GM18907 (cell line): Measurements from ENCODE around the gene RPH3AL.

Source experiments
- ATAC-seq: cut with Tn5 transposase; IDR thresholded peaks from one replicate; pipeline ENCODE4 v1.9.1; 2021; ENCODE audit warnings: mild to moderate bottlenecking, moderate library complexity; ENCODE audit not compliant: unreplicated experiment

RPH3AL gene

GRCh38 chr17:303168-303567 lies 49.4 kb downstream of the RPH3AL start:
- no peak for ATAC-seq

GRCh38 chr17:302300-302698 lies 50.3 kb downstream of the RPH3AL start:
- no peak for ATAC-seq

GRCh38 chr17:301681-302299 lies 50.8 kb downstream of the RPH3AL start:
- no peak for ATAC-seq

- ATAC-seq: no peak
Observed at GRCh38 chr17:300881-301280, 51.7 kb downstream of the RPH3AL start.

DNA sequence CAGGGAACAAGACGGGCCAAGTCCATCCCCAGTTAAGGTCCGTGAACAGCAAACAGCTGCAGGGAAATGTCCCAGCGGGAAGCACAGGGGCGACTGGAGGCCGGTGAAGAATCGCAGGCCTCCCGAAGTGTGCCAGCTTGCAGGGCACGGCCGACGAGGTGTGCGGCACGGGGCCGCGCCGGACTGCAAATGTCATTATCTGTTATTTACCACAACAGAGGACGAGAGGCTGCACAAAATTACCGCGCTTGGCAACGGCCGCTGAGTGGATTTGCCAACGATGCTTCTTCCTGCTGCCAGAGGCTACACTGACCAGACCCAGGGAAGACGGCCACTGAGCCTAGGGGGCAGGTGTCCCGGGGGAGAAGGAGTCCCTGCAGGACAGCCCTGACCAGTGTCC lies 53.1 kb downstream of the RPH3AL start:
- no peak for ATAC-seq

GRCh38 chr17:298791-299450 lies 53.7 kb downstream of the RPH3AL start:
- ATAC-seq: no peak

- ATAC-seq: no peak
Observed at GRCh38 chr17:297758-298157, 54.8 kb downstream of the RPH3AL start.

GRCh38 chr17:296906-297690 lies 55.5 kb downstream of the RPH3AL start:
- ATAC-seq: no peak

- ATAC-seq: no peak
Observed at GRCh38 chr17:296379-296778, 56.2 kb downstream of the RPH3AL start.

DNA sequence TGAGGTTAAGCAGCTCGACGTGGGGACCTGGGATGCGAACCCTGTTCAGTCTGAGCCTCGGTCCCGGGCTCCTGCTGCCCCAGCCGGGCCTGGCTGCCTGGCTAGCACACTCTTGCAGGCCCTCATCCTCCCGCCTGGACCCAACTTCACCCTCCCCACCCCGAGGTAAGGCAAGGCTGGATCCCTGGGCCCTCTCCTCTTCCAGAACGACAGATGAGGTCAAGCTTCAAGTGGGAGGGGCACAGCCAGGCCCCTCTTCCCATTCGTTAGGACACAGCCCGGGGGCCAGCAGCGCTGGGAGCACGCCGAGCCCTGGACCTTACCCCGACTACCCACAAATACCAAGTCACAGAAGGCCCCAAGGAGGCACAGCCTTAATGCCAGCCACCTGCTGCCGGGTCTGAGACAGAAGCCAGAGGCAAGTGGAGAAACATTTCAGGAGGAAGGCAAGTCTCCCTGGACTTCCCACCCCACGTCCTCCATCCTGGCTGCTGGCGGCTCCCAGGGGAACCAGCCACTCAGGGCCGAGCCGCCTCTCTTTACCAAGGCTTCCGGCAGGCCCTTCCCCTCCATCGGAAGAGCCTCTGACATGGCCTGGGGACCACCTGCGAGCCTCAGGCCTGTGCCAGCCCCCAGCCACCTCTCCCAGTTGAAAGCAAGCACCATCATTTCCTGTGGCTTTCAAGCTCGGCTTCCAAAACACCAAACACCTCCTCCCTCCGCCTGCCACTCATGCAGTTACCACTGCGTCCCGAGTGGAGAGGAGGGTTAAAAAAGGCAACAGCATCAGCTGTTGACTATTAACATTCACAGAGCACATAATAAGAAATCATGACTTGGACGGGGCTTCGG lies 59.9 kb downstream of the RPH3AL start:
- ATAC-seq: no peak

DNA sequence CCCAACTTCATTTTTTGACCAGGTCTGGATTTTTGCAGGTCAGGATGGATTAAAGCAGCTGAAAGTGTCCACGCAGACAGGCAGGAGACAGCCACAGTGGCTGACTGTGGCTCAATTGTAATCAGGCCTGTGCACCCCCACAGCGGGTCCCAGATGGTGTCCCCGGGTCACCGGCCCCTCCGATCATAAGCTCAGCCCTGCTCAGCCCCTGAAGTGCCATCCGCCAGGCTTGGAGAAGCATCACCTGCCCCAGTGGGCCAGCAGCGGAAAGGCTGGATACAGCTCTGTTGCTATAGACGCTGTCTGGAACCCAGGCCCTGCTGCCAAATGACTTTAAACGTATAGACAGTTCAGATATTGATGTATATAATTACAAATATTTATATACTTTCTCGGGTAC lies 60.6 kb downstream of the RPH3AL start:
- ATAC-seq: no peak

DNA sequence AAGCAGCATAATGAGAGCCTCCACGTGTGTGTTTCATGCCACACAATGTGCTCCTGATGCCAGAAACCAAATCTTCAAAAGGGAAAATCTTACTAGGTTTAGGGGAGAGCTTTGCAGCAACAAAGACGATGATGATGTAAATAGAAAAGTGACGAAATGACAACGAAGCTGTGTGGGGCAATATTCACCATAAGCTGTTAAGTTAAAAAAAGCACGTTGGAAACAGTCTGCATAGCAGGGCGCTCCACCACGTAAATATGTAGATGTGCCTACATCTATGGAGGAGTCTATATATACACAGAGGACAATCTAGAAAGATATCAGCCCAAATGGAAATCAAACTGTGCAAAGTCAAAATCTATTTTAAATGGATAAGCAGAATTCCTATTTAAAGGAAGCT lies 61.0 kb downstream of the RPH3AL start:
- ATAC-seq: no peak

DNA sequence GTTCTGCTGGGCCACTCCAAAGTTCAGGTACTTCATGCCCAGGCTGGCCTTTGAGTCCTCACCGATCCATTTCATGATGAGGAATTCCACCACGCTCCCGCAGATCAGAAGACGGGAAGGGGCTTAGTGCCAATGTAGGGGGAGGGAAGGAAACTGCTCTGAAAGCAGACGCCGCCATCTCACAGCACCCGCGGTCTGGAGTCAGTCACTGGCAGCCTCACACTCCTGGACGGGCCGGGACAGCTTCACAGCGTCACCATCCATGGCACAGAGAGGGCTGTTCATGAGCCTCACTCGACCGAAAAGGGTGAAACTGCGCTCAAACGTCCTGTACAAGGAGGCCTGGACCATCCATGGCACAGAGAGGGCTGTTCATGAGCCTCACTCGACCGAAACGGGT lies 62.0 kb downstream of the RPH3AL start:
- ATAC-seq: no peak

GRCh38 chr17:290121-290521 lies 62.5 kb downstream of the RPH3AL start:
- no peak for ATAC-seq

DNA sequence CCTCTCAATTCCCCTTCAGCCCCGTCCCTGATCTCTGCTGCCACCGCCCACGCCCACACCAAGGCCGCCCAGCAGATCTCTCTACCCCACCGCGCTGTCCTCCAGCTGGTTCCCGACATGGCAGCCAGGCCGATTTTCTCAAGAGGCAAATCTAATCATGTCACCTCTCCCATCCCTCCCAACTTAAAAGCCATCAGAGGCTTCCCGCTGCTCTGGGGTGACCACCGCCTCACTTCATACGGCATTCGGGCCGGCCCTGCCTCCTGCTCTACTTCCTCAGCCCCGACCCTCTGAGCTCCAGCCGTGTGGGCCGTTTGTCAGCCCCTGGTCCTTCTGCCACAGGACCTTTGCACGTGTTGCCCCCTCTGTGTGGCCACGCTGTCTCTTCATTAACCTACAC lies 63.2 kb downstream of the RPH3AL start:
- no peak for ATAC-seq

DNA sequence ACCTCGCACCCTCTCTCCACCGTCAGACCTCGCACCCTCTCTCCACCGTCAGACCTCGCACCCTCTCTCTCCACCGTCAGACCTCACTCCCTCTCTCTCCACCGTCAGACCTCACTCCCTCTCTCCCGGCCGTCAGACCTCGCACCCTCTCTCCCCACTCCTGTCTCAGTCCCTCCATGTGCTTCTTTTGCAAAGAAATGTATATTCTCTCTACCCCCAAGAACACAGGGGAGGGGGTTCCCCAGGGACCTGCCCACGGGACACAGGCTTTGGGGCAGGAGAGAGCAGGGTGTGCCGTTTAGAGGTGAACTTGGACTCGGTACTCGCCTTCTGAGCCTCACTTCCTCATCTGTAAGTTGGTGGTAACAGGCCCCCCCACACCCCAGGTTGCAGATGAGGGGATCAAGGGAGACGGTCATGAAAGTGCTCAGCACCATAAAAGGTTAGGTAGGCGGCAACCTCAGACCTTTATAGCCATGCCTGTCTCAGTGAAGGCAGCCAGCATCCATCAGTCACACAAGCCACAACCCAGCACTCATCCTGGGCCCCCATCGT lies 63.7 kb downstream of the RPH3AL start:
- no peak for ATAC-seq

- ATAC-seq: no peak
Observed at GRCh38 chr17:286571-286970, 66.0 kb downstream of the RPH3AL start.

DNA sequence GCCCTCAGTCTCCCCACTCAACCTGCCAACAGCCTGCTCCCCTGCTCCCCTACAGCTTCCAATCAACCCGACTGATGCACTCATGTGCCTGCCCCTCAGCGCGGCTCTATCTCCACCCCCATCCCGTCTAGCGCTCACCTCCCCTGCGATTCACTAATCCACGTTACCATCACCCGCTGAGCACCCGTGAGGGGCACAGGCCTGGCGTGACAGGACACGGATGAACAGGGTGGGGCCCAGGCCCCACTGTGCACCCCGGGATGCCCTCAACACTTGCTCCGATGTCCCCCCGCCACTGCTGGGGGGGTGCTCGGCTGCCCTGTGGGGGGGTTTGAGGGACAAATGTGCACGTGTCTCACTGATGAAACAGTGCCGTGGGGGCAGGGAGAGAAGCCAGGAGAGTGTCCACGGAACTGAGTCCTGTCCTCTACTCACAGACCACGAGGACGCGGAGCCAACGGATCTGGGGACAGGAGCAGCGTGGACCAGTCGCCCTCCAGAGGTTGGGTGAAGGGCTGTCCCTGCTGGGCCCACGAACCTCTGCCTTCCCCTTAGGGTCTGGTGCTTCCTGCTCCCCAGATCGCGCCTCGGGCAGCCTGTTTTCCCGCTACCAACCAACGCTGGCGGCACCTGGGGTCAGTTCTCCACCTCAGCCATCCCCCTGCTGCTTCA lies 66.7 kb downstream of the RPH3AL start:
- ATAC-seq: no peak

- ATAC-seq: no peak
Observed at GRCh38 chr17:284676-285355, 67.8 kb downstream of the RPH3AL start.
